SU-DHL-6 (cell line): ENCODE measurements around the gene AGO3.

Source experiments
- H2AFZ ChIP-seq: fragments of 200-600 bp; sonication (generic); 2 replicates; pipeline ENCODE4 v1.6.1; 2014; ENCODE audit warnings: low read depth, mild to moderate bottlenecking, moderate library complexity, mixed read lengths, antibody characterized with exemption, low read length; ENCODE audit not compliant: severe bottlenecking
- H3F3A ChIP-seq: fragments of 200-600 bp; shearing (Covaris generic); 2 replicates; pipeline ENCODE4 v1.6.0; 2016; ENCODE audit warnings: antibody characterized with exemption, mild to moderate bottlenecking; ENCODE audit not compliant: insufficient read depth
- H3K27ac ChIP-seq: fragments of 200-600 bp; sonication (generic); 2 replicates; pipeline ENCODE4 v1.5.1; 2016; ENCODE audit warnings: low read depth, mild to moderate bottlenecking, low read length, moderate library complexity, mixed read lengths
- H3K27me3 ChIP-seq: fragments of 200-600 bp; sonication (generic), shearing (Covaris generic); 2 replicates; pipeline ENCODE4 v1.6.0; 2014; ENCODE audit warnings: mild to moderate bottlenecking, low read length
- H3K36me3 ChIP-seq: fragments of 200-600 bp; sonication (generic); 2 replicates; pipeline ENCODE4 v1.6.1; 2014; ENCODE audit warnings: mild to moderate bottlenecking, low read length, mixed read lengths
- H3K4me2 ChIP-seq: fragments of 300-600, 200-600 bp; shearing (Covaris generic), sonication (generic); 2 replicates; pipeline ENCODE4 v1.6.0; 2014; ENCODE audit warnings: low read length, low read depth, mild to moderate bottlenecking; ENCODE audit not compliant: poor library complexity, severe bottlenecking
- H3K4me3 ChIP-seq: fragments of 200-600 bp; sonication (generic); 2 replicates; pipeline ENCODE4 v1.5.1; 2014; ENCODE audit warnings: antibody characterized with exemption, low read length, mild to moderate bottlenecking, mixed read lengths; ENCODE audit not compliant: insufficient read depth, poor library complexity, severe bottlenecking
- H3K79me2 ChIP-seq: fragments of 200-600 bp; sonication (generic); 2 replicates; pipeline ENCODE4 v1.6.1; 2014; ENCODE audit warnings: mild to moderate bottlenecking, low read length, moderate library complexity; ENCODE audit not compliant: insufficient read depth
- H3K9ac ChIP-seq: fragments of 200-600 bp; sonication (generic); 2 replicates; pipeline ENCODE4 v1.7.0; 2014; ENCODE audit warnings: mild to moderate bottlenecking, low read length
- H3K9me2 ChIP-seq: fragments of 200-600 bp; sonication (generic); replicated peaks from 2 replicates; pipeline ENCODE4 v1.6.1; 2014; ENCODE audit warnings: low read length; ENCODE audit not compliant: insufficient read depth
- H3K9me3 ChIP-seq: fragments of 200-600 bp; sonication (generic); 2 replicates; pipeline ENCODE4 v1.6.1; 2014; ENCODE audit warnings: low read length, mixed read lengths; ENCODE audit not compliant: insufficient read depth
- H4K20me1 ChIP-seq: fragments of 200-600 bp; sonication (generic); 2 replicates; pipeline ENCODE4 v1.6.1; 2014; ENCODE audit warnings: low read depth, mild to moderate bottlenecking, antibody characterized with exemption, low read length, moderate library complexity, mixed read lengths
- CTCF ChIP-seq: fragments of 200-600 bp; sonication (generic); IDR thresholded peaks from one replicate; pipeline ENCODE4 v1.5.1; 2017; ENCODE audit warnings: antibody characterized with exemption, mild to moderate bottlenecking, low read length, moderate library complexity; ENCODE audit not compliant: insufficient read depth, poor library complexity, severe bottlenecking
- EZH2phosphoT487 ChIP-seq: fragments of 200-600 bp; sonication (generic), shearing (Covaris generic); conservative IDR thresholded peaks from 2 replicates; pipeline ENCODE4 v1.6.1; 2018; ENCODE audit warnings: mild to moderate bottlenecking, antibody characterized with exemption, low read length, moderate library complexity, mixed read lengths

AGO3 gene

GRCh38 chr1:36094621-36095061, 163.7 kb downstream of the AGO3 start:
- Histone ChIP-seq H3K9ac (no peak overlapping the region), H3K27me3 (no peaks in the 10 kb centered on the region), H4K20me1 (no peaks in the 10 kb centered on the region), H3K4me2 (no peak overlapping the region), H3K4me3 (no peak overlapping the region), H3K9me2 (no peaks in the 10 kb centered on the region), H2AFZ (no peak overlapping the region), H3K9me3 (no peaks in the 10 kb centered on the region), H3K79me2 (peaks cover 7% of the 10 kb centered on the region), H3K36me3 (no peaks in the 10 kb centered on the region), H3F3A (no peaks in the 10 kb centered on the region), H3K27ac (no peak overlapping the region)
- TF ChIP-seq CTCF (no peak), EZH2phosphoT487 (no peak)

DNA sequence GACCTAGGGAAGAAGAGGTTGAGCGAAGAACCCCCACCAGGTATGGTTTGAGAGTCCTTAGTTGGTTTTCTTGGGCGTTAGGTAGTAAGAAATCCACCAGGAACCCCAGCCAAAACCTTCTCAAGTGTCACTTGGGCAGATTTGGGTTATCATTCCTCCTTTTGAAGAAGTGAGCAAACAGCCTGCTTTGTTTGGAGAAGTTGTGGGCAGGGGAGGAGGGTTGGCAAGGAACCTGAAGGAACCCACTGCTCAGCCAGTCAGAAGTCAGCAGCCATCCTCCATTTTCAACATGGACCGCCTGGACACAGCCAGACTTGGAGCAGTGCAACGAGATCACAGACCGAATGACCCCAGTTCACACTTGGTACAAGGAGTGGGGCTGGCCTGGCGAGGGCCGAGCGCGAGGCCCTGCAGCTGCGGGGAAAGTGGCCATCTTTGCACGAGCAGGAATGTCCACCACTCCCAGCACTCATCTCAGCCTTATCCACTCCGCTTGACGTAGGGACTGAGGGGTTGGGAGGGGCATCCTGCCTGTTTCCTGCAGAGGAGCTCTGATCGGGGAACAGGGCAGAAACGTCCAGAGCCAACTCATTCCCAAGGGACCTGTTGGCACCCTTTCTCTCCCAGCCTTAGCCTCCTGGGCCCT, 165.0 kb downstream of the AGO3 start:
- H3K27me3 ChIP-seq: no peaks in the 10 kb centered on the region
- no peak overlapping the region for H3K4me3 ChIP-seq
- no peaks in the 10 kb centered on the region for H3K36me3 ChIP-seq
- H2AFZ ChIP-seq: no peak overlapping the region
- no peaks in the 10 kb centered on the region for H3K79me2 ChIP-seq
- H3K9ac ChIP-seq: no peak overlapping the region
- no peaks in the 10 kb centered on the region for H3K9me3 ChIP-seq
- H3F3A ChIP-seq: no peaks in the 10 kb centered on the region
- no peaks in the 10 kb centered on the region for H3K9me2 ChIP-seq
- TF ChIP-seq CTCF: no peak
- no peak for TF ChIP-seq EZH2phosphoT487
- H3K4me2 ChIP-seq: no peak overlapping the region
- H3K27ac ChIP-seq: no peak overlapping the region
- no peaks in the 10 kb centered on the region for H4K20me1 ChIP-seq

DNA sequence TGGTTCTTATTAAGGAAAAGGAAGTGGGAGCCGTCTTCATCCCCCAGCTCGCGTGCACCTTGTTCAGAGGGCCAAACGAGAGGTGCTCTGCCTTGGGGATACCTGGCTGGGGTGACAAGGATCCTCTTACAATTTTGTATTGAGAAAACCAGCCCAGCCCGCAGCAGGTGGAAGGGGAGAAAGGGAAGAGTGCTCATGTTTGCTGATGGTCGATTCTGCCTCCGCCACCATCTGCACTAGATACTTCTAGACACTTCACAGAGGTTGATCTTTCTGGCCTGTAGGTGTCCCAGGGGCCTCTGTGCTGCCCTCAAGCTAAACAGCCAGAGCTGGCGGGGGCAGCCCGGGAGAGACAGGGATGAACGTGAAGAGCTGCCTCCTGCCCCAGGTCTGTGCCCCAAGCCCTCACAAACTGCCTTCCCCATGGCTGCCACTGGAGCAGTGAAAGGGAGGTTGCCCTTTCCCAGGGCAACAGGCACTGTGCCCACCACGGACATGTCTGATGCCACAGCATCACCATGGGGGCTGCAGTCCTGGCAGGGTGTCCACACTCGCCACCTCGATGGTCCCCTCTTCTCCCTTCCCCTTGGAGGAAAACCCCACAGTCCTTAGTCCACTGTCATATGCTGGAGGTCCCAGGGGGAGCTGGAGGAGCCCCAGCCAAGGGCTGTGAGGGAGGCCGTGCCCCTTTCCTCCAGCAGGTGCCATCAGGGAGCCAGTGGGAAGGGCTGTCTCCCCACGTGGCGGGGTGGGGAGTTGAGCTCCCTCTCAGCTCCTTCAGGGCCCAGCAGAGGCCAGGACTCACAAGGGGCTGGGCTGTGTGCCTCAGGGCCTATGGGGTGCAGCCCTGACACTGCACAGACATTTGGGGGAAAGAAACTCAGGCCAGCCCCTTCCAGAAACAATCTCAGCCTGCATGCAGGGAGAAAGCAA, 165.9 kb downstream of the AGO3 start:
- Histone ChIP-seq H3K4me2 (no peak overlapping the region), H3K4me3 (no peak overlapping the region), H3K27me3 (no peaks in the 10 kb centered on the region), H3K9me2 (no peaks in the 10 kb centered on the region), H2AFZ (no peak overlapping the region), H3K9ac (no peak overlapping the region), H3K79me2 (no peaks in the 10 kb centered on the region), H3K36me3 (no peaks in the 10 kb centered on the region), H3K9me3 (no peaks in the 10 kb centered on the region), H3F3A (no peaks in the 10 kb centered on the region), H4K20me1 (no peaks in the 10 kb centered on the region), H3K27ac (no peak overlapping the region)
- TF ChIP-seq EZH2phosphoT487: no peak
- TF ChIP-seq CTCF: no peak
